Cardiac septum (tissue), 1 donor: ENCODE data around the gene UBE2D1. TPM values are rescaled to one million over a fixed set of nuclear protein-coding genes. Genes with fewer than 3 reads are reported as not detected.

Experiments
- DNase-seq: peaks from one replicate; pipeline ENCODE4 v3.0.0-alpha.2; 2020; ENCODE audit warnings: low spot score
- intact Hi-C: fragments of 100-400 bp; cut with DNase I; formaldehyde crosslinking; loops from one replicate; pipeline ENCODE4 v1.14.0; 2022
- total RNA-seq: library from RNA; stranded (reverse); fragmentation: NEBNext Ultra II Directional; extraction: Animal tissue kit (Norgen Biotek cat#: 25700); gene quantifications from one replicate; pipeline ENCODE4 v1.2.1, GENCODE V29; 2021
- donor health status: DM: no; HTN: no; CAD: no.

UBE2D1 gene
- total RNA-seq, 1 donor from 2014 or later, result 34.7 TPM

GRCh38 chr10:58335306-58336005 lies 650 bp downstream of the UBE2D1 start:
- peak; percentile 79 for DNase-seq
- intact Hi-C loops, result loop anchor here (1.0 to 2.0 kb wide), 2 partner anchors 50 to 69 kb away; partner anchors contain the start of genes IPMK and TFAM

DNA sequence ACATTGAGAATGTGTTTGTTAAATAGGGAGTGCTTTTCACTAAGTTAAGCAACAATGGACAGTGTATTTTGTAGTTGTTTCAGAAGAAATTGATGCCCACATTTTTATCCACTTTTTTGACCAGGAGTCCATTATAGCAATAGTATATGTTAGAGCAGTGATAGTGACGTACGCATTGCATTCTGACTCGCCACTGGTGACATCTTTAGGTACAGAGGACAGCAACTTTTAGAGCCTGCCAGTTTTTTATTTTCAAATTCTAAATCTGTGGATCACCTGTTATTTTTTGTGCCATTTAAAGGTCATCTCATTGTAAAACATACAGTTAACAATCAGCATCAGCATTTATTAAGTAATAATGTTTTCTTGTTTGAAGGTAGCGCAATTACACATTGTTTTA lies 1.4 kb downstream of the UBE2D1 start:
- intact Hi-C loops, result no loop called here
- no peak for DNase-seq

- DNase-seq, result no peak
- intact Hi-C loops, result no loop called here
Measured at GRCh38 chr10:58341422-58341821, 6.6 kb downstream of the UBE2D1 start.

GRCh38 chr10:58341947-58342346 lies 7.1 kb downstream of the UBE2D1 start:
- DNase-seq, result no peak
- intact Hi-C loops, result no loop called here

GRCh38 chr10:58347967-58348366 lies 13.2 kb downstream of the UBE2D1 start:
- intact Hi-C loops, result no loop called here
- no peak for DNase-seq

DNA sequence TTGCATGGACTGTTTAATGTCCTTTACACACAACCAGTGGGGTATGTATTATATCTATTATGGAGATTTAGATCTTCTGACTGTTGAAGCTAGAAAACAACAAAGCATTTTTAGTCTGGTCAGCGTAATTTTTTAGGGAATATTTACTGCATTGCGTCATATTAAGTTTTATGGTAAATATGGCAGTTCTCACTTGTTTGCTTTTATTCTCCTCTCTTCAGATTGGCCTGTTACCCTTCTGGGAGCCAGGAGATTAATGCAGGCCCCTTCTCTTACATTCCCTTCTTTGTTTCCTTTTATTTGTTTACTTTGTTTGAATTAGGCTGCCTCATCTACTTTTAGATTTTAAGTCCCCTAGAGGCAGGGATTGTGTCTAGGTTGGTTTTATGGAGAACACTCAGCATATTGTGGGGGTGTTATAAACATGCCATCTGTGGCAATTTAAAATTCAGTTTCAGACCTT lies 13.8 kb downstream of the UBE2D1 start:
- DNase-seq, result no peak
- intact Hi-C loops, result no loop called here

DNA sequence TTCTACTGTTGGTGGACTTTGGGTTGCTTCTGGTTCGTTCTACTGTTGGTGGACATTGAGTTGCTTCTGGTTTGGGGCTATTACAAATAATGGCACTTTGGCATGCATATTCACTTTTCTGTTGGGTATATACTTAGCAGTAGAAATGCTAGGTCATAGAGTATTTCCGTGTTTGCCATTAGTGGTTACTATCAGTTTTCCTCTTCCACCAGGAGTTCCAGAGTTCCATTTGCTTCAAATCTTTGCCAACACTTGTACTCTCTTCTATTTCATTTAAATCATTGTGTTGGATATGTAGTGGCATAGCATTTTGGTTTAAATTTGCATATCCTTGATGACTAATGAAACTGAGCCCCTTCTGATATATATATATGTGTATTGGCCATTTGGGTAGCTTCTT lies 15.2 kb downstream of the UBE2D1 start:
- intact Hi-C loops, result no loop called here
- no peak for DNase-seq

DNA sequence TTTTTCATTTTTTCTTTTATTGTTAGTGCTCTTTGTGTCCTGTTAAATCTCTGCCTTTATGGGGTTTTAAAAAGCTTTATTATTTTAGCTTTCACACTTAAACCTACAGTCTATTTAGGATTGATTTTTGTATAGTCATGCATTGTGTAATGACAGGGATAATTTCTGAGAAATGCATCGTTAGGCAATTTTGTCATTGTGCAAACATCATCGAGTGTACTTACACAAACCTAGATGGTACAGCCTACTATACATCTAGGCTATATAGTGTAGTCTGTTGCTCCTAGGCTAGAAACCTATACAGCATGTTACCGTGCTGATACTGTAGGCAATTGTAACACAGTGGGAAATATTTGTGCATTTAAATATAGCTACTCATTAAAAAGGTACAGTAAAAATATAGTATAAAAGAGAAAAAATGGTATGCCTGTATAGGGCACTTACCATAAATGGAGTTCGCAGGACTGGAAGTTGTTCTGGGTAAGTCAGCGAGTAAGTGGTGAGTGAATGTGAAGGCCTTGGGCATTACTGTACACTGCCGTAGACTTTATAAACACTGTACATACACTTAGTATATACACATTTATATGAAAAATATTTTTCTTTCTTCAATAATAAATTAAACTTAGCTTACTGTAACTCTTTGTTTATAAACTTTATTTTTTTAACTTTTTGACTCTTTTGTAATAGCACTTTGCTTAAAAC lies 16.0 kb downstream of the UBE2D1 start:
- intact Hi-C loops, result no loop called here
- no peak for DNase-seq

GRCh38 chr10:58351616-58352578 lies 17.1 kb downstream of the UBE2D1 start:
- intact Hi-C loops, result no loop called here
- DNase-seq, result no peak

DNA sequence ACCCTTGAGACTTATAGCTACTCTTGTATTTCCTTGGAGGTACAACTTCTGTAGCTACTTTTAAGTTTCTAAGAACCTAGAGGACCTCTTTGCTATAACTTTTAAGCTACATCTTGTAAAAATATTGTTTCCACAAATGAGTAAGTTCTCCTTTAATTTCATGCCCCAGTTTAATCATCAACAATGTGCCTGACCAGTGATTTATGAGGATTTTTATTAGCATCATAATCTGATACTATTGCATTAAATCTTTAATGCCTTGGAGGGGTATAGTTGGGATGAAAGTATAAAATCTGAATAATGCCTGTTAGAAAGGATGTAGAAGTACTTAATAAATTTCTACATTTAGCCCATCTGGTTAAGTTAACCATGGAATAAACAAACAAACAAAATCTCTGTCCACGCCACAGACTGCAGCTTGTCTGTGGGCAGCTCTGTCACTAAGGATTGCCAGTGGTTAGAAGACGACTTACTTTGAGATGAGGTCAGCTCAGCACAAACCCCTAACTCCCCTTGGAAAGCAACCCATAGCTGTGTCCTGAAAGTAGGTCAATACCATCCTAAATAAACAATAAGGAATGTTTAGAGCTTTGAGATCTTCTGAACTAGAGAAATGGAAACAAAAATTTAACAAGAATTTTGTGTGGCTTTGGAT lies 18.3 kb downstream of the UBE2D1 start:
- no peak for DNase-seq
- intact Hi-C loops, result no loop called here

- DNase-seq, result no peak
- intact Hi-C loops, result no loop called here
Measured at GRCh38 chr10:58356756-58357155, 21.9 kb downstream of the UBE2D1 start.

- intact Hi-C loops, result no loop called here
- no peak for DNase-seq
Measured at GRCh38 chr10:58358314-58358933, 23.6 kb downstream of the UBE2D1 start.

DNA sequence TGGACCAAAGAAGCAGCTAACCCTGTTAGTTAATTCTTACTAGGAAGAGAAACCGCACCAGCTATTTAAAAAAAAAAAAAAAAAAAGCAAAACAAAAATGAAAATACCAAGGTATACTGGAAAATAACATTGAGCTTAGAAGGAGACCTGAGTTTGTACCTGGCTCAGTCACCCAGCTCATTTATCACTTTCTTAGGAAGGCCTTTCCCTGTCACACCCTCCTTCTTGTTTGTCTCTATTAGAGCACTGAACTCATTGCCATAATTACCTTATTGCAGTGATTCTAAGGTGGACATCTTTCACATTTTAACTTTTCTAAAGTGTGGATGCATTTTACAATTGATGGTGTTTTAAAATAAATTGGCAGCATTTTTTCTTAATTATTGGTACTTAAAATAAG lies 24.1 kb downstream of the UBE2D1 start:
- no peak for DNase-seq
- intact Hi-C loops, result no loop called here

- intact Hi-C loops, result no loop called here
- no peak for DNase-seq
Measured at GRCh38 chr10:58359541-58359940, 24.7 kb downstream of the UBE2D1 start.

GRCh38 chr10:58360412-58361004 lies 25.7 kb downstream of the UBE2D1 start:
- DNase-seq, result no peak
- intact Hi-C loops, result no loop called here

DNA sequence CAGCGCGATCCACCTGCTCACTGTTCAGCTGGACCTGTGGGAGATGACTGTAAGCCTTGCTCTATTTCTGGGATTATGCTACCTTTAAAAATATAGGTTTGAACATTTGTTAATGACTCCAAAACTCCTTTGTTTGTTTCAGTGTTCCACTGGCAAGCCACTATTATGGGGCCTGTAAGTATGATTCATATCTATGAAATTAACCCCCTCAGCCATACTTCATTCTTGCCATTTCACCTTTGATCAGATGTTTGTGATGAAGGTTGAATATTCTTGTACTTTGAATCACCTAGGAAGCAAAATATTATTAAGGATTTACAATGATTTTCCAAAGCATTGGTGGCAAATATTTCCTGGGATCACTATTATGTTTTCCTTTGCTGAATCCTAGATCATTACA lies 26.5 kb downstream of the UBE2D1 start:
- intact Hi-C loops, result no loop called here
- DNase-seq, result no peak

GRCh38 chr10:58362027-58362789 lies 27.4 kb downstream of the UBE2D1 start:
- intact Hi-C loops, result no loop called here

DNA sequence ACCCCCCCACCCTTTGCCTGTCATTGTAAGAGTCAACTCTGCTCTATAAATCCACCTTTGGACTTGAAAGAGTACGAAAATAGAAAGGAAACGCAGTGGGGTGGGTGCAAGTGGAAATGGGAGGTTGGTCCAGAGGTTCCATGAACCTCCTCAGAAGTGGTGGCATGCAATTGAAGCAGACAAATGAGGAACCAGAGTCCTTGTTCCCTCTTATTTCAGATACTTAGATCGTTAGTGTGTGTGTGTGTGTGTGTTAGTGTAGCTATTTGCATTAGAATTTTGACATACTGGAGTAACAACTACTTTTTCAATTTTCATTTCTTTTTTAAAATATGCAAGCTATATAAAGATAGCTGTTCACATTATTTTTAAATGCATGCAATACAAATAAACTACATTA lies 32.3 kb downstream of the UBE2D1 start:
- intact Hi-C loops, result no loop called here
- no peak for DNase-seq

More at GRCh38 chr10:58362027-58362789, 27.4 kb downstream of the UBE2D1 start:
- no peak for DNase-seq
